GM12874 (cell line): ENCODE data around the gene ISCA1.

Experiments used
- TF ChIP-seq, protein P1 (sequence below): IDR thresholded peaks from 2 replicates; pipeline ENCODE4 v1.5.1; 2011; ENCODE audit warnings: low read depth, mild to moderate bottlenecking, control low read depth, low read length, moderate library complexity; ENCODE audit not compliant: insufficient read depth

Gene ISCA1

DNA sequence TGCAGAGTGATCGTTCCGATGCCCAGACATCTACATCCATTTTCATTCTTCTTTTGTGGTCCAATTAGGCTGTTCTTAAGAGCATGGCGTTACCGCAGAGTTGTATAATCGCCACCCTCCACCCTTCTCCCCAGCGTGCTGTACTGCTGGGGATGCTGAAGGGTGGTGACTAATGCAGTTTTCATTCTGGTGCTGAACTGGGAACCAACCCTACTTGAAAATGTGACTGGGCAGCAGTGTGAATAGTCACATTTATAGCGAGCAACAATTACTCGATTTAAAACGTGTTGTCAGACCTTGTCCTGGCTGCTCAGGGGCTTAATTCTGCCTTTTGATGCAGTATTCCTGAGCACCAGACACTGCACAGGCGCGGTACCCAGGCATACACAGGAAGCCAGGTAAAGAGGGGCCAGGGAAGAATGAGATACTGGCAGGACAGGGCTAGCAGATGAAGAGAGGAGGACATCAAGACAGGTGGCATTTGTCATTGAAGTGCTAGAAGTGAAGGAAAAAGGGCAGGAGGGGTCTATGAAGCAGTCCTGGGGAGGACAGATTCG is 719 bp upstream of the ISCA1 start:
- TF ChIP-seq, protein P1, sequence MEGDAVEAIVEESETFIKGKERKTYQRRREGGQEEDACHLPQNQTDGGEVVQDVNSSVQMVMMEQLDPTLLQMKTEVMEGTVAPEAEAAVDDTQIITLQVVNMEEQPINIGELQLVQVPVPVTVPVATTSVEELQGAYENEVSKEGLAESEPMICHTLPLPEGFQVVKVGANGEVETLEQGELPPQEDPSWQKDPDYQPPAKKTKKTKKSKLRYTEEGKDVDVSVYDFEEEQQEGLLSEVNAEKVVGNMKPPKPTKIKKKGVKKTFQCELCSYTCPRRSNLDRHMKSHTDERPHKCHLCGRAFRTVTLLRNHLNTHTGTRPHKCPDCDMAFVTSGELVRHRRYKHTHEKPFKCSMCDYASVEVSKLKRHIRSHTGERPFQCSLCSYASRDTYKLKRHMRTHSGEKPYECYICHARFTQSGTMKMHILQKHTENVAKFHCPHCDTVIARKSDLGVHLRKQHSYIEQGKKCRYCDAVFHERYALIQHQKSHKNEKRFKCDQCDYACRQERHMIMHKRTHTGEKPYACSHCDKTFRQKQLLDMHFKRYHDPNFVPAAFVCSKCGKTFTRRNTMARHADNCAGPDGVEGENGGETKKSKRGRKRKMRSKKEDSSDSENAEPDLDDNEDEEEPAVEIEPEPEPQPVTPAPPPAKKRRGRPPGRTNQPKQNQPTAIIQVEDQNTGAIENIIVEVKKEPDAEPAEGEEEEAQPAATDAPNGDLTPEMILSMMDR, result no peak

- TF ChIP-seq, protein P1, result no peak
Observed at GRCh38 chr9:86281593-86282076, 703 bp downstream of the ISCA1 start.

DNA sequence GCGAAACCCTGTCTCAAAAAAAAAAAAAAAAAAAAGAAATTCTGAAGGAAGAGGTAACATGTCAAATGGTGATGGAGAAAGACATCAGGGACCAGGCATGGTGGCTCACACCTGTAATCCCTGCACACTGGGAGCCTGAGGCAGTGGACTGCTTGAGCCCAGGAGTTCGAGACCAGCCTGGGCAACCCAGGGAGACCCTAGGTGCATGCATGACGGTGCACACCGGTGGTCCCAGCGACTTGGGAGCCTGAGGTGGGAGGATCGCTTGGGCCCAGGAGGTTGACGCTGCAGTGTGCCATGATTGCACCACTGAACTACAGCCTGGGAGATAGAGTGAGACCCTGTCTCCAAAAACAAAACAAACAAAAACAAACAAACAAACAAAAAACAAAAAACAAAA is 1.8 kb downstream of the ISCA1 start:
- TF ChIP-seq, protein P1, result no peak

DNA sequence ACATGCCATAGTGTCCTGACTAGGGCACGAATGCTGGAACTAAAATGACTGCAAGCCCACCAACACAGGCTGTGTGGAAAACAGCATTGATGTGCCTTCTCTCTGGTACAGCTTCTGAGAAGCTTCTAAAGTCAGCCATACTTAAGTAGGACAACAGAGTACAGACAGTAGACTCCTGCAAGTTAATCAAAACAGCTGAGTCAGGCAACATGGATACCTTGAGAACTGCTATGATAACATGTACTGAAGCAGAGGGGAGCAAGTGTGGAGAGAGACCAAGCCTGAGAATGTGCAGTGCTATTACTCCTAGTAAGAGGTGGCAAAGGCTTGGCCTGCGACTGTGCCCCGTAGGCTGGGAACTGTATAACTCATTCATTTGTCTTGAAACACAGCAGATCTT is 2.5 kb downstream of the ISCA1 start:
- TF ChIP-seq, protein P1, result no peak

GRCh38 chr9:86277072-86277471 is 5.3 kb downstream of the ISCA1 start:
- TF ChIP-seq, protein P1, result no peak

GRCh38 chr9:86275962-86276361 is 6.4 kb downstream of the ISCA1 start:
- TF ChIP-seq, protein P1, result no peak

DNA sequence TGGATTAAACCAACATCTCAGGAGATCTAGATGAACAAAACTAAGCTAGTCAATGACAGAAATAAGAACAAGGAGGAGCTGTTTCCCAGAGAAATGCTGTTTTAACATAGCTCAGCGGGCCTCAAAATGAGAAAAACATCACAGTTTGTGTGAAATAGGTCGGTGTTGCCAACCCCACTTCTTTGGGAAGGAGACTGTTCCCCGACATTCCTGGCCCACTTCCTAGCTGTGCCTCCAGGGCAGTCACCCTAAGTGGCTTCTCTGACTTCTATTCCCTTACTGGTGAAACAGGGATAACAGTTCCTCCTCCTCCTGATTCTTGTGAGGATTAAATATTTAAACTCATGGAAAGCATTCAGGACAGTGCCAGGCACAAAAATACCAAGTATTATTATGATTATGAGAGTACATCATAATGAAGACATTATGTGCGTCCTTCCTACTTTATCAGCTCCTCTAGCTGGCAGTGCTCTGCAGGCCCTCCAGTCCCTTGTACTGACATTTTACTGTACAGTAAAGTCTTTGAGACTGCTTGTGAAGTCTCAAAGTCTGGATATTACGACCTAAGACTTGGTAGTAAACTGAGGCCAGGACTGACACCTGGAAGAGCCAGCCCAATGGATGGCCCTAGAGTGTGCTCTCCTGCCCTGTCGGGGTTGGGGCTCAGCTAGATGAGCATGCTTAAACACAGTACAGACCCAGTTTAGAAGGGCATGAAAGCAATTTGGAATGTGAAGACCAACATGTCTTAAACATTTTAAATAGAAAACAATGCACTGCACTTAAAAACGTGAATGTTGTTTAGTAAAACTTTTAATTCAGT is 7.3 kb downstream of the ISCA1 start:
- TF ChIP-seq, protein P1, result no peak
